ENCODE results near the gene FBXO27. TPM values are rescaled to one million over a fixed set of nuclear protein-coding genes. Genes with fewer than 3 reads are reported as not detected.
"Not testable (repeated sequence)": the region's sequence is repeated elsewhere in the genome, so short reads cannot be mapped to it uniquely, and the experiment has no call there.

FBXO27 gene, protein sequence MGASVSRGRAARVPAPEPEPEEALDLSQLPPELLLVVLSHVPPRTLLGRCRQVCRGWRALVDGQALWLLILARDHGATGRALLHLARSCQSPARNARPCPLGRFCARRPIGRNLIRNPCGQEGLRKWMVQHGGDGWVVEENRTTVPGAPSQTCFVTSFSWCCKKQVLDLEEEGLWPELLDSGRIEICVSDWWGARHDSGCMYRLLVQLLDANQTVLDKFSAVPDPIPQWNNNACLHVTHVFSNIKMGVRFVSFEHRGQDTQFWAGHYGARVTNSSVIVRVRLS
- 2.4 TPM for polyA plus RNA-seq (2013, experiment 1 of 2; ENCODE audit: insufficient read length)
- polyA plus RNA-seq (2013, experiment 2 of 2; ENCODE audit: insufficient read length) = 2.5 TPM

DNA sequence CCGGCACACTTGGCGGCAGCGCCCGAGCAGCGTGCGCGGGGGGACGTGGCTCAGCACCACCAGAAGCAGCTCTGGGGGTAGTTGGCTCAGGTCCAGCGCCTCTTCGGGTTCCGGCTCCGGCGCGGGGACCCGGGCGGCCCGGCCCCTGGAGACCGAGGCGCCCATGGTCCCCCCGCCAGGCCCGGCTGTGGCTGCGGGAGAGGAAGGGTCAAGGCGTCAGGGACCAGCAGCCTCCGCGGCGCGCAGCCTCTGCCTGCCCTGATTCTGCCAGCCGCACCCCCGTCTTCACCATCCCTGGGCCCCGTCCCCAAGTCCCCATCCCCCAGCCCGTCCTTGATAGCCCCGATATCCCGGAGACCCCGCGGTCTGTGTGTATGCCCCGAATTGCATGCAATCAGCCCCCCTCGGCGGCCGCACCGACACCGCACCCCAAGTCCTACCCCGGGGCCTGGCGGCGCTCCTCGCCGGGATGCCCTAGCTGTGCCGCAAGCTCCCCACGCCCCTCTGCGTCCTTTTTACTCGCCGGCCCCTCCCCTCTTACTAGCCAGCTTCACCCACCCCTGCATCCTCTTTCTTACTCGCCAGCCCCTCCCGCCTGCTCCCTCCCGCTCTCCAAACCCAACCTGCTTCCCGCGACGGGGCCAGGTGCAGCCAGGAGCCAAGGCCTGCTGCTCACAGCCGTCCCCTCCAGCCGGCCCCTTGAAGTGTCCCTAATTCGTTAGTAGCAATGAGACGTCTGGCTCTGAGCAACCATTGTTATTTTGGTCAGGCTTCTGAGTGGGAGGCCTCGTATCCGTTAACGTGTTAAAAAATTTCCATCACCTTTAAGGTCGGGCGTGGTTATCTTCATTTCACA lies at the start of gene FBXO27:
Gene FBXO27, minus strand, starts transcription at position 487 of the 856 bp plus-strand sequence. Its CDS starts 322 bp downstream, at position 165.
- no peak for DNase-seq

DNA sequence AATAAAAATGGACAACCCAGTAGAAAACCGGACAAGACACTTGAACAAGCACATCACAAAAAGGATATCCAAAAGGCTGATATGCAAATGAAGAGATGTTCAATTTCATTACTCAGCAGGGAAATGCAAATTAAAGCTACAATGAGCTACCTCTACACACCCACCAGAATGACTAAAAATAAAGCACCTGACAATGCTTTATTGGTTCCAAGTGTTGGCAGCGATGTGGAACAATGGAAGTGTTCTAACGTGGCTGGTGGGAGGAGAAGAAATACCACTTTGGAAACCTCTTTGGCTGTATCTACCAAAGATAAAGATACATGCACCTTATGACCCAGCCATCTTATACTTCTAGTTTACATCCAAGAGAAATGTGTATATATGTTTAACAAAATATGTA lies 48.1 kb upstream of the FBXO27 start:
- no peak for DNase-seq

DNA sequence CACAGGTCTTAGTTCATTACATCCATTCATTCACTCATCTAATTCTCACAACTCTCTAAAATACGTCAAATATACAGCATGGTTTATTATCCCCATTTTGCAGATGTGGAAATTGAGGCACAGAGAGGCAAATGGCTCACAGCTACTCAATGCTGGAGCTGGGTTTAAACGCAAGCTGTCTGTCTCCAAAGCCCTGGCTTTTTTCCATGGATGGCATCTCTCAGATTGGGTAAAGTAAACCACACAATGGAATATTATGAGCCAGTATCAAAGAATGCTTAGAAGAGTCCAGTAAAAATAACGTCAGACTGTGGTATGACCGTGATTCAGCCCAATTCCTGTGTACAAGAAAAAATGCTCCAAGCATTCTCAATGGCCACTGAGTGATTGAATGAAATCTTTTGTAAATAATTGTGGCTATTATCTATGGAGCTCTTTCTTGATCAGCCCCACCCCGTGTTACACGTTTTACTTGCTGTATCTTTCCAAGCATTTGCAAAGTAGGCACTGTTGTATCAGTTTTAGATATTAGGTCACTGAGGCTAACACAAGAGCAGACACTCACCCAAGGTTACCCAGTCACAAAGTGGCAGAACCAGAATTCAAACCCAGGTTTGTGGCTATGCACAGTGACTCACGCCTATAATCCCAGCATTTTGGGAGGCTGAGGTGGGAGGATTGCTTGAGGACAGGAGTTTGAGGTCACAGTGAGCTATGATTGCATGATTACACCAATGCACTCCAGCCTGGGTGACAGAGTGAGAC lies 46.3 kb upstream of the FBXO27 start:
- peak; percentile 94 for DNase-seq

DNA sequence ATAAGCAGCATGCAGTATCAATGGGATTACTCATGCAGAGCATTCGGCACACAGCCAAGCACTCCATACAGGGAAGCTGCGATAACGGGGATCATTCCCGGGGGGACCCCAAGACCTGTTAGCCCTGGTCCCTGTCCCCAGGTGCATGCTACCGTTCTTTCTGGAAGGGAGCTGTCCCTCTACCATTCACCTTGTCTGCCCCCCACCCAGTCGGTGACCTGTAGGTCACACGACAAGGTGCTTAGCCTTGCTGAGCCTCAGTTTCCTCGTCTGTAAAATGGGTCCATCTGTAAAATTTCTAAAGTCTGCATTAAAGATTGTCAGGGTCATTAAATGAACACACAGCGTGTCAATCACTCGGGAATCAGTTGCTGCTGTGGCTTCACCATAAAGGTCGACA lies 45.0 kb upstream of the FBXO27 start:
- no peak for DNase-seq

DNA sequence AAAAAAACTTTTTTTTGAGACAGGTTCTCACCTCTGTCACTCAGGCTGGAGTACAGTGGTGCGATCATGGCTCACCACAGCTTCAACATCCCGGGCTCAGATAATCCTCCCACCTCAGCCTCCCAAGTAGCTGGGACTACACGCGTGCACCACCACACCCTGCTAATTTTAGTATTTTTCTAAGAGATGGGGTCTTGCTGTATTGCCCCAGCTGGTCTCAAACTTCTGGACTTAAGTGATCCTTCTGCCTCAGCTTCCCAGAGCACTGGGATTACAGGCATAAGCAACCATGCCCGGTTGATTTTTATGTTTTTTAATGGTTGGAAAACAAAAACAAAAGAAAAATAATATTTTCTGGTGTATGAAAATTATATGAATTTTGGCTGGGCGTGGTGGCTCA lies 42.6 kb upstream of the FBXO27 start:
- no peak for DNase-seq

DNA sequence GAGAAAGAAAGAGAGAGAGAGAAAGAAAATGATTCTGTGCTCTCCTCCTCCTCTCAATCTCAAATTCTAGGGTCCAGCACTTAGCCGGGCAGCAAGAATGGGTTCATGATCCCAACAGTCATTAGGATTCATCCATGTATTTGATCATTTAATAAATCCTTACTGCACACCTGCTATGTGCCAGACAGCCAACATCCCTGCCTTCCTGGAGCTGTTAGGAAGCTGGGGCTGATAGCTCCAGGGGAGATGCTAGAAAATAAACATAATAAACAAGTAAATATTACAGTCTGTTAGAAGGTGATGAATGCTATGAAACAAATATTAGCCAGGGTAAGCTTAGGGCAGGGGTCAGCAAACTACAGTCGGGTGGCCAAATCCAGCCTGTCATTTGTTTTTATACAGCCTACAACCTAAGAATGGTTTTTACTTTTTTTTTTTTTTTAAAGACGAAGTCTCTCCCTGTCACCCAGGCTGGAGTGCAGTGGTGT lies 41.9 kb upstream of the FBXO27 start:
- DNase-seq = no peak

DNA sequence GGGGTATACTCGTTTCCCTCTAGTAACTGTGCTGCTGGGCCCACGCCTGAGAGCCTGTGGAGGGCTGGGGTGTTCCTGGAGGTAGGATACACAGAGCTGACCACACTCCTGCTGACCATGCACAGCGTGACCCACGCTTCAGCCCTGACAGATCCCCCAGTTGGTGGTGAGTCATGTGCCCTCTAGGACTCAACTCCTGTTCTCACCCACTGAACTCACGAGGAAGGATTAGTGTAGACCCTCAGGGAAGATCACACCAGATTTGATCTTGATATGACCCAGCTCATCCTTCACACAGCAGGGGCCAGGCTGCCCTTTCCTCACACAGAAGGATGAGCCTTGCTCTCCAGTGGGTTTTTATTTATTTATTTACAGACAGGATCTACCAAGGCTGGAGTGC lies 38.5 kb upstream of the FBXO27 start:
- no peak for DNase-seq

DNA sequence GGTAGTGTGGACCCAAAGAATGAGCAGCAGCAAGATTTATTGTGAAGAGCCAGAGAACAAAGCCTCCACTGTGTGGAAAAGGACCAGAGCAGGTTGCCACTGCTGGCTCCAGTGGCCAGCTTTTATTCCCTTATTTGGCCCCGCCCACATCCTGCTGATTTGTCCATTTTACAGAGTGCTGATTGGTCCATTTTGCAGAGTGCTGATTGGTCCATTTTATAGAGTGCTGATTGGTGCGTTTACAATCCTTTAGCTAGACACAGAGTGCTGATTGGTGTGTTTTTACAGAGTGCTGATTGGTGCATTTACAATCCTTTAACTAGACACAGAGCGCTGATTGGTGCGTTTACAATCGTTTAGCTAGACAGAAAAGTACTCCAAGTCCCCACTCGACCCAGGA lies 35.9 kb upstream of the FBXO27 start:
- not testable (repeated sequence) for DNase-seq

DNA sequence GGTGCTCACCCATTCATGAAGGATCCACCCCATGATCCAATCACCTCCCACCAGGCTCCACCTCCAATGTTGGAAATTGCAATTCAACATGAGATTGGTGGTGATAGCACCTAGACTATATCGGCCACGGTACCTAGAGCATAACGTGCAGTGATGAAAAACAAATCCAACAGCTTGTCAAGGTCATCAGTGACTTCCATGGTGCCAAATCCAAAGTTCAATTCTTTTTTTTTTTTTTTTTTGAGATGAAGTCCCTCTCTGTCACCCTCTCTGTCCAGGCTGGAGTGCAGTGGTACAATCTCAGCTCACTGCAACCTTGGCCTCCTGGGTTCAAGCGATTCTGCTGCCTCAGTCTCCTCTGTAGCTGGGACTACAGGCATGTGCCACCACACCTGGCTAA lies 34.8 kb upstream of the FBXO27 start:
- no peak for DNase-seq

DNA sequence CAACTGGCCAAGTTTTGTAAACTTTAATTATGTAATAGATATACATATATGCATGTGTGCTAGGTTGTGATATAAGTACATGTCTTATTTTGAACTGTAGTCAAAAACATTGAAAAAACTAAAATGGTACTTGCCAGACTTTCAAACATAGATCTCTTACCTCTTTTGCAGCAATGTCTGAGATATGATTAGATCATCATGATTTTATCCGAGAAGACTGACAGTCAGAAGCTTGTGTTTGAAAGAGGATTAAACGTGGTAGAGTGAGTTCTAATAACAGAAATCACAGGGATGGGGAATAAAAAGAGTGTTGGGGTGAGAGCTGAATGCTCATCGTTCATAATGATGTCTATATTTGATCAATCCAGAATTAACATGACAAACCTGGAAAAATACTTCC lies 33.6 kb upstream of the FBXO27 start:
- no peak for DNase-seq

DNA sequence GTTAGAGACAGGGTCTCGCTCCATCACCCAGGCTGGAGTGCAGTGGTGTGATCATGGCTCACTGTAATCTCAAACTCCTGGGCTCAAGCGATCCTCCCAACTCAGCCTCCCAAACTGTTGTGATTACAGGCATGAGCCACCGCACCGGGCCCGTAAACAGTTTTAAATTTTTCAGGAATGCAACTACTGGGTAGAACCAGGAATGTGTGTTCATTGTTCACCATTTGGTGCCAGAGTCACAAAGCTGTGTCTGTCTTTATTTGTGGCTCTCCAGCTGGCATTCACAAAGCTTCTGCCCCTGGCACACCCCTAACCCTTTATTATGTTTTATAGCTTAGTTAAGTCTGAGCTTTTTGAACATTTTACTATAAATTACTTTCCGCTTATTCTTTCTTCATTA lies 32.1 kb upstream of the FBXO27 start:
- no peak for DNase-seq

DNA sequence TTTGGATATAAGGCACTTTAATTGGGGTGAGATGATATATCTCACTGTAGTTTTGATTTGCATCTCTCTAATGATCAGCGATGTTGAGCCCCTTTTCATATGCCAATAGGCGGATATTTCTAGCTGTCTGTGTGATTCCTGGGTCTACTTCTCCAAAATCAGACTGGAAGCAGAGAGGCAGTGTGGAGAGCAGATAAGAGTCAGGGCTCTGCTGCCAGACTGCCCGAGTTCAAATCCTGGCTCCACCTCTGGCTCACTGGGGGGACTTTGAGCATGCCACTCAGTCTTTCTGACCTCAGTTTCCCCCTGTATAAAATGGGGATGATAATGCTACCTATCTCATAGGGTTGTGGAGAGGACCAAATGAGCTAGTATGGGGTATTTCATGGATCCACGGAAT lies 27.8 kb upstream of the FBXO27 start:
- DNase-seq = no peak

DNA sequence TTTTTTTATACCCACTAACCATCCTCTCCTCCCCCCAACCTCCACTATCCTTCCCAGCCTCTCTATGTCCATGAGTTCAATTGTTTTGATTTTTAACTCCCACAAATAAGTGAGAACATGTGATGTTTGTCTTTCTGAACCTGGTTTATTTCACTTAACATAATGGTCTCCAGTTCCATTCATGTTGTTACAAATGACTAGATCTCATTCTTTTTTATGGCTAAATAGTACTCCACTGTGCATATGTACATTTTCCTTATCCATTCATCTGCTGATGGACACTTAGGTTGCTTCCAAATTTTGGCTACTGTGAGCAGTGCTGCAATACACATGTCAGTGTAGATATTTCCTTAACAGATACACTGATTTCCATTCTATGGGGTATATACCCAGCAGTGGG lies 27.0 kb upstream of the FBXO27 start:
- DNase-seq = no peak

DNA sequence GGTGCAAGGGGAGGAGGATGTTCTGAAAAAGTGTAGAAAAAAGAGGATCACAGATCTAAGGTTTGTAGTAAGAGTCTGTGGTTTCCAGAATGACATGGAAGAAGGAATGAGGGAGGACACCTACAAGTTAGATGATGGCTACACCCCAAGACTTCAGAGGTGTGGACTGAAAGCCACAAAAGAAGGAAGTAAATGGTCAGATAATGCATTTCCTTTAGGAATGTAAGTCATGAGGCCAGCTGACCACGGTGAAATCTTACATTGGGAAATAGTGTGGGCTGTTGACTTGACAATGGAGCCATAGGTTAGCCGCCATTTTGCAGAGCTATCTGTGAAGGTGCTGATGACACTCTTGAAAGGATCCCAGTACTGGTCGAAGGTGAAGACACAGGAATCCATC lies 25.3 kb upstream of the FBXO27 start:
- DNase-seq = no peak

DNA sequence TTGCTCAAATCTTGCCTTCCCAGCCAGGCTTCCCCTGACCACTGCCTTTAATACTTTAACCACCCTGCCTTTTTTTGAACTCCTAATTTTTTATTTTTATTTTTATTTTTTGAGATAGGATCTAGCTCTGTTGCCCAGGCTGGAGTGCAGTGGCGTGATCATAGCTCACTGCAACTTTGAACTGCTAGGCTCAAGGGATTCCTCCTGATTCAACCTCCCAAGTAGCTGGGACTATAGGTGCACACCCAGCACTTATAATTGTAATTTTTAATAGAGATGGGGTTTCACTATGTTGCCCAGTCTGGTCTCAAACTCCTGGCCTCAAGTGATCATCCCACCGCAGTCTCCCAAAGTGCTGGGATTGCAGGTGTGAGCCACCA lies 21.7 kb upstream of the FBXO27 start:
- DNase-seq = no peak

DNA sequence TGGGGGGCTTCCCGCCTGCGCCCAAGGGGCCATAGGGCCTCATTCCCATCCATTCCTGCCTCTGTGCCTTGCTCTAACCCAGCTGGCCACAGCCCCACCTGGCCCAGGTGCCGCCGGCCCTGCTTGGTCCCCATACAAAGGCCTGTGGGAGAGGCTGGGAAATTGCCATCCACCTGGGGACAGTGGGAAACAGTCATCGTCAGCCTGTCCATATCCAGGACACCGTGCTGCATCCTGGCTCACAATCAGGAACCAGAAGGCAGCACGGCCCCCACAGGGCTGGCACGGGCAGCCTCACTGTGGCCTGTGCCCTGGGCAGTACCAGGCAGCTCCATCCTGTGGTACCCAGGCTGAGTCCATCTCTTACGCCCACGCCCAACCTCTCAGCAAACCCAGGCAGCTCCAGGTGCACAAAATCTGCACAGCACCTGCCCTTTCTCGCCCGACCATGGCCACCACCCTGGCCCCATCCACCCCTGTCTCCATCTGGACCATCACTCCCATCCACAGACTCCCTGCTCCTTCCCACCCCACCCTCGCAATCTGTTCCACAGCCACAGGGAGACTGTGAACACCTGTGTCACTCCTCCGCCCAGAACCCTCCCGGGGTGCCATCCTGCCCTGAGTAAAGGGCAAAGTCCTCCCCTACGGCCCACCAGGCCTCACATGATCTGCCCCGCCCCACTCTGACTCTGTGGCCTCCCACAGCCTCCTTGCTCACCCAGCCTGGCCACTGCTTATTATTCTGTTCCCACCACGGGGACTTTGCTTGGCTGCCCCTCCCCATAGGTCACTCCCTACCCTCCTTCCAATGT lies 21.1 kb upstream of the FBXO27 start:
- no peak for DNase-seq

DNA sequence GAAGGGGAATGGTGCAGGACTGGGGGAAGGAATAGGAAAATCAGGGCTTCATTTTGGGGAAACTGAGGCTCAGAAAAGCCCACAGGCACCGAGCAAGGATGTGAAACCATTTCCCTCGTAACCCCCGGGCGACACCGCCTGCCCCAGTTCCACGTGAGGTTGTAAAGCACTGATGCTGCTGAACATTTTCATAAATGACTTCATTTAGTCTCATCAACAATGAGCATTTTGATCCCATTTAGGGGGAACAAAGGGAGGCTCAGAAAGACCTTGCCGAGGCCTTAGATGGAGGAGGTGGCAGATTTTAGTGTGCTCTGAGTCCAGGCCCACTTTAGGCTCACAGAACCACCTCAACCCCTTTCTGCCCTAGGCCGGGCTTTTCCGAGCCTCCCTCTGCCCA lies 20.5 kb upstream of the FBXO27 start:
- DNase-seq = no peak

DNA sequence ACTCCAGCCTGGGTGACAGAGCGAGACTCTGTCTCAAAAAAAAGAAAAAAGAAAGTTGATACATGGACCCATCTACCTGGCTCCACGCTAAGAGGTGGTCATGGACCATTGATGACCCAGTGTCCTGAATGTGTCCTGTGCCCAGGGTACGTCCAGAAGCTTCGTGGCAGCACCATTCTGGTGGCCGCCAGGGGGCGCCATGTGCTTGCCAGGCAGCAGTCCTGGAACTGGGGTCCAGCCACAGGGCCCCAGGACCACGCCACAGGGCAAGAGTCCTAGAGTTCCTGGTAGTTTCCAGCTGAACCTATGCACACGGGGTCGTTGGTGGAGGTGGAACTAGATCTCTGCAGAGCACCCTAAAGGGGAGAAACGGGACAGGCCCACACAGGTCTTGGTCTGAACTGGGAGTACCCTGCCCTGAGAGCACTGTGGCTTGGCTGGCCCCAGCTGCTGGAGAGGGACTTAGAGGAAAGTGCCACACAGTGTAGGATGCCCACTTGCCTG lies 19.9 kb upstream of the FBXO27 start:
- DNase-seq = peak; percentile 41

DNA sequence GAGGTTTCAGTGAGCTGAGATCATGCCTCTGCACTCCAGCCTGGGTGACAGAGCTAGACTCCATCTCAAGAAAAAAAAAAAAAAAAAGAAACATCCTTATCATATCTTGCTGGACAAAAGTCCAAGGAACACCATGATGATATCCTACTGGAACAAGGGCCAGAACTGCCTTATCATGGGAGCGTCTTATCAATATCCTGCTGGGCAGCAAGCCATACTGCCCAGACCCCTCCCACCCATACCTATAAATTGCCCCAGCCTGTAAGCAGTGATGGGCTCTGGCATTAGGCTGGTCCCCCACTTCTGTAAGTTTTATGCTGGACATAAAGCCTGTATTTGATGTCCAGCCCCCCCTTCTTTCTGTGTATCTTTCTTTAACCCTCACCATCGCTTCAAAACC lies 14.7 kb upstream of the FBXO27 start:
- no peak for DNase-seq

DNA sequence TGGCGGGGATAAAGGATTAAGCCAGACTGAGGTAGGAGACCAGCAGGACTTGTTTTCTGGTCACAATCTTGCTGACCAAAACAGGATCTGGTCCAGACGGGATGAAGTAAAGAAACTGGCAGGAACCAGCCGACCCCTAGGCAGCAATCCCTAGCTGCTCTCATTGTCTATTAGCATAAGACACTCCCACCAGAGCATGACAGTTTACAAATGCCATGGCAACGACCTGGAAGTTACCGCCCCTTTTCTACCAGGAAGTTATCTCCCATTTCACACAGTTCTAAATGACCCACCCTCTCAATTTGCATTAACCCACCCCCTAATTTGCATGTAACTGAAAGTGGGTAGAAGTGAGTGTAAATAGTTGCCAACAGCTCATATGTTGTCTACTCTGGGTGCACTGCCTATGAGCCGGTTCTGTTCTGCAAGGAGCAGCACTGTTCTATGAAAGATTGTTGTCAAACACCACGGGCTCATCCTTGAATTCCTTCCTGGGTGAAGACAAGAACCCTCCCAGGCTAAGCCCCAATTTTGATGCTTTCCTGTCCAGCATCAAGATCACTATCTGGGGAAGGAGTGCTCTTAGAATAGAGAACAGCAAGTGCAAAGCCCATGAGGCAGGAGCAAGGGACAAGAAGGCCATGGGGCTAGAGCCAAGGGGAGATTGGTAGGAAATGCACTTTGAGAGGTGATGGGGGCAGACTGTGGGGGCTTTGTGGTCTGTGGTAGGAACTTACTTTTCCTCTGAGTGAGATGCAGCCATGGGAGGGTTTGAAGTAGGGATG lies 13.9 kb upstream of the FBXO27 start:
- DNase-seq = no peak

DNA sequence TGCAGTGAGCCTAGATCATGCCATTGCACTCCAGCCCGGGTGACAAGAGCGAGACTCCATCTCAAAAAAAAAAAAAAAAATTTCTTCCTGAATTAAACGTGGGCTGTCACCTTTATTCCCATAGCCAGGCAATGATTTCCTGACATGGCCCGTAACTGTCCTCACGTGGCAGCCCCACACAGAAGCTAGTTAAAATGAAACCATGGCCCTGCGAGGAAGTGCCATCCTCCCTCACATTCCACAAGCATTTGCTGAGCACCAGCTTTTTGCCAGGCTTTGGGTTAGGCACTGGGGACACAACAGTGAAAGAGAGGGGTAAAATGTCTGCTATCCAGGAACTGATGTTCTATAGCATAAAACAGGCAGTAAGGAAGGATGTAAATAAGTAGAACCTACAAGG lies 13.2 kb upstream of the FBXO27 start:
- no peak for DNase-seq
